Activated CD4-positive, alpha-beta T cell treated with anti-CD3 and anti-CD28 coated beads, Interleukin-2, amount 50 U/mL, for 16 hours (primary cell): ENCODE data around the gene STING1.
A peak's percentile ranks its signal among the peaks of the same experiment; 100 is the strongest.
"Not testable (repeated sequence)": the region's sequence is repeated elsewhere in the genome, so short reads cannot be mapped to it uniquely, and the experiment has no call there.

Source experiments
- DNase-seq: peaks from one replicate; pipeline ENCODE4 v3.0.0-alpha.2; 2020

Gene STING1

DNA sequence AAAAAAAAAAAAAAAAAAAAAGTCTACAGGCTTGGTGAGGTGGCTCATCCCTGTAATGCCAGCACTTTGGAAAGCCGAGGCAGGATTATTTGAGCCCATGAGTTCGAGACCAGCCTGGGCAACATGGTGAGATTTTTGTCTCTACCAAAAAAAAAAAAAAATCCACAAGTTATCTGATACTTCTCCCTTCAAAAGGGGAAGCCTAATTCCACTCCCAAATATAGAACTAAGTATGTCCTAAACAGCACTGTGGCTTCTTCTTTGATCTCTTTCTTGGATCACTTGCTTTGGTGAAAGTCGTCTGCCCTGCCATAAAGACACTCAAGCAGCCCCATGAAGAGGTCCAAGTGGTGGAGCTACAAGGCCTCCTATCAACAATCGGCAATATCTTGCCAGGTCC, 18.8 kb upstream of the STING1 start:
- DNase-seq, result no peak

DNA sequence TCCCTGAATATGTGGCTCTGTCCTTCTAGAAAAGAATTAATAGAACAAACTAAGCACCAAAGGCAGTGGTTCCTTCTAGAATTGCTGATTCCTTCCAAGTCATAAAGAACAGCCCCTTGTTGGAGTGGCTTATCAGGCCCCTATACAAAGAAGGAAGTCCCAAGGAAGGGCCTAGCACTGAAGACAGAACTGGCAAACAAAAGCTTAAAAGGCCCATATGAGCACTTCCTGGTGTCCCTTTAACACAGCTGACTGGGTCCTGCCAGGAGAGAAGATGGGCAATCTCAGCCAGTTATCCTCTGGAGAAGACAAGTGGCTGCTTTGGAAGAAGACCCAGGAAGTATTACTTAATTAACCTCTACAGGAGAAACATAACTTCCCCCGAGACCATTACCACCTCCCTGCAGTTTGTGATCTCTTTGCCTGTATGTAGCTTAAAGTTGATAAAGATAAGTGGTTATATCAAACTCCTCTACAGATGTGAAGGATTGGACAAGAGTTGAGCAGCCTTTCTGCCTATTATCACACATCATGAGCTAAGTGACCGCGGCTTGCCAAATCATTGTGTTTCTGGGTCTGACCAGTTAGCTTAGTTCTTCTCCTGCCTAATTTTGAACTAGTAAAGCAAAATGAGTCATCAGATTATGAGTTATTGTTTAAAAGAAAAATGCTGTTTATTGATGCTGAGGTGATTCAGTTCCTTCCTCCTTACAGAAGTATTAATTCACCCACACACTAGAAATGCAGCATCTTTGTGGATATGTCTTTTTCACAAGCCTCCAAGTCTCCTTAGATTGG, 13.3 kb upstream of the STING1 start:
- no peak for DNase-seq

DNA sequence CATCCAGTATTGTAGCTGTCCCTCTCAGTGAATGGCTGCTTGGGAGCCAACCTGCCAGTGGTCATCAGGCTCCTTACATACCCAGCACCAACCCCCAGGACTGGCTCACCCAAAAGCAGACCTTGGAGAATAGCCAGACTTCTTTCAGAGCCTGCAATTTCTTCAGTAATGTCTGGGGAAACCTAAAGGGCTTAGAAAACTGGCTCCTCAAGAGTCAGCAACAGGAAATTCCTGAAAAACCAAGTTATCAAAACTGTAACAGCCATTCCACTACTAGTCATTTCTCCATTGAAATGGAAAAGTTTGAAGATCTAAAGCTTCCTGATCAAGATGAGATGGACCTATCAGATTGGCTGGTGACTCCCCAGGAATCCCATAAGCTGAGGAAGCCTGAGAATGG, 12.3 kb upstream of the STING1 start:
- DNase-seq, result no peak

DNA sequence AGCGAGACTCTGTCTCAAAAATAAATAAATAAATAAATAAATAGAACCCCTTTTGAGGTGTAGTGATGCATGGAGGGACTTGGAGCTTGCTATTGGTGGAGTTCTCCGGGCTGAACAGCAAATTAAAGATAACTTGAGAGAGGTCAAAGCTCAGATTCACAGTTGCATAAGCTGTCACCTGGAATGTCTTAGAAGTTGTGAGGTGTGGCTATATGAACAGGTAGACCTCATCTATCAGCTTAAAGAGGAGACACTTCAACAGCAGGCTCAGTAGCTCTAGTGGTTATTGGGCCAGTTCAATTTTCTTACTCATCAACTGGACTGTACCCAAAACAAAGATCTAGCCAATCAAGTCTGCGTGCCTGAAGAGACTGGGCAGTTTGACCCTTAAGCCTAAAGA, 11.7 kb upstream of the STING1 start:
- DNase-seq, result no peak

GRCh38 chr5:139492700-139493192, 10.2 kb upstream of the STING1 start:
- DNase-seq, result no peak

DNA sequence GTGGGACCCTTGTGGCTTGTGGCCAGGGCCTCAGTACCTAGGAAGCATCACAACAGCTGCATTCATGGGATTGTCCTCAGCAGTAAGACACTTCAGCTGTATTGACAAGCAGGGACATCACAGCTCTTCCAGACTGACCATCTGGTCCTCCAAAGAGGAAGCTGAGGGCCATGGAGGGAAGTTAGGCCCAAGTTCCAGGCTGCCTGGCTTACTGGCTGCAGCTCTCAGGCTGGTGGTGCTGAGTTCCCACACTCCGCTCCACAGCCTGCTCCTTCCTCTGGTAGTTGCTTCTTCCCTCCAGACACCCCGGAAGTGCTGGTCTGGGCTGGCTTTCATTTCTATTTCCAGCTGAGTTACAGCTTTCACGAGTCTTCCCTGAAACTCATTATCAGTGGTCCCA, 5.7 kb upstream of the STING1 start:
- DNase-seq, result no peak

DNA sequence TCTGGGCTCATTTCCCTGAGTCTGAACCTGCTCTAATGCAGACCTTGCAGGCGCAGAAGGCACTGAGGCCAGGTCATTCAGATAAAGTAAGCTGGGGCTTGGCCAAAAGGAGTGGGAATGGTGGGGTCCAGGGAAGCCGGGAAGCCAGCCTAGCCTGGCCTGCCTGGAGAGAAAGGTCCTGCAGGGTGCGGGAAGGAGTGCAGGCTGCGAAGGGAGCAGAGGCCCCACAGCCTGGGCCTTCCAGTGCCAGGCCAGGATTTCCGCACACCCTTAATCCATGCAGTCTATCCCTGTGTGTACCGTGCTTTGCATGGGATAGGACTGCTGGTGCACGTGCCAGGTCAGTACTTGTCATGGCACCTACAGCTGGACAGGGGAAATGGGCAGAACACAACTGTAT, 3.6 kb upstream of the STING1 start:
- DNase-seq, result no peak

DNA sequence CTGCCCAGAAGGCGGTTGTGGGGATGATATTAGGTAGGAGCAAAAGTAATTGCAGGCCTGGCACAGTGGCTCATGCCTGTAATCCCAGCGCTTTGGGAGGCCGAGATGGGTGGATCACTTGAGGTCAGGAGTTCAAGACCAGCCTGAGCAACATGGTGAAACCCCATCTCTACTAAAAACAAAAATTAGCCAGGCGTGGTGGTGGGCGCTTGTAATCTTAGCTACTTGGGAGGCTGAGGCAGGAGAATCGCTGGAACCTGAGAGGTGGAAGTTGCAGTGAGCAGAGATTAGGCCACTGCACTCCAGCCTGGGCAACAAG, 291 bp upstream of the STING1 start:
- not testable (repeated sequence) for DNase-seq

- DNase-seq, result peak; percentile 37
Measured at GRCh38 chr5:139481580-139482049, 943 bp downstream of the STING1 start.

- DNase-seq, result peak; percentile 45
Measured at GRCh38 chr5:139481122-139481533, 1.4 kb downstream of the STING1 start.

DNA sequence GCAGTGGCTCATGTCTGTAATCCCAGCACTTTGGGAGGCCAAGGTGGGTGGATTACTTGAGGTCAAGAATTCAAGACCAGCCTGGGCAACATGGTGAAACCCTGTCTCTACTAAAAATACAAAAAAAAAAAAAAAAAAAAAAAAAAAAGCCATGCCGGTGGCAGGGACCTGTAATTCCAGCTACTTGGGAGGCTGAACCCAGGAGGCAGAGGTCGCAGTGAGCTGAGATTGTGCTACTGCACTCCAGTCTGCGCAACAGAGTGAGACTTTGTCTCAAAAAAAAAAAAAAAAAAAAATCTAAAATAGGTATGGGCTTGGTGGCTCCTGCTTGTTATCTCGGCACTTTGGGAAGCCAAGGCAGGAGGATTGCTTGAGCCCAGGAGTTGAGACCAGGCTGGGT, 2.8 kb downstream of the STING1 start:
- not testable (repeated sequence) for DNase-seq

DNA sequence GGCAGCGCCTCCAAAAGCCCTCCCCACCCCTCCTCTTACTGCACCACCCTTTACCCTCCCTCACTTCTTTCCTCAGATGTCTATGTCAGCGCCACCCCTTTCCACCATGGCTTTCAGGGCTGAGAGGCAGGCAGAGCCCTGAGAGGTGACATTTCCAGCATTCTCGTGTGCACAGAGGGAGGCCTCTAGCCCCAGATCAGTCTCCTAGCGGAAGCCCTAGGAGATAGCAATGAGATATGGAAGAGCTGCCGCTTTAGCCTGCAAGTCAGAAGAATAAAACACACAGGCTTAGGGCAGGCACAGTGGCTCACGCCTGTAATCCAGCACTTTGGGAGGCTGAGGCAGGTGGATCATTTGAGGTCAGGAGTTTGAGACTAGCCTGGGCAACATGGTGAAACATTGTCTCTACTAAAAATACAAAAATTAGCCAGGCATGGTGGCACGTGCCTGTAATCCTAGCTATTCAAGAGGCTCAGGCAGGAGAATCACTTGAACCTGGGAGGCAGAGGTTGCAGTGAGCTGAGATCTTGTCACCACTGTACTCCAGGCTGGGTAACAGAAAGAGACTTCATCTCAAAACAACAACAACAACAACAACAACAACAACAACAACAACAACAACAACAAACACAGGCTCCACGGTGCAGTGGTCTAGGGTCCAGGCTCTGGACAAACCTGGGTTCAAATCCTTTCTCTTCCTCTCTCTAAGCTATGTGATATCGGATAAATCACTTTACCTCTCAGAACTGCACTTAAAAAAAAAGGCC, 3.7 kb downstream of the STING1 start:
- DNase-seq, result not testable (repeated sequence)

DNA sequence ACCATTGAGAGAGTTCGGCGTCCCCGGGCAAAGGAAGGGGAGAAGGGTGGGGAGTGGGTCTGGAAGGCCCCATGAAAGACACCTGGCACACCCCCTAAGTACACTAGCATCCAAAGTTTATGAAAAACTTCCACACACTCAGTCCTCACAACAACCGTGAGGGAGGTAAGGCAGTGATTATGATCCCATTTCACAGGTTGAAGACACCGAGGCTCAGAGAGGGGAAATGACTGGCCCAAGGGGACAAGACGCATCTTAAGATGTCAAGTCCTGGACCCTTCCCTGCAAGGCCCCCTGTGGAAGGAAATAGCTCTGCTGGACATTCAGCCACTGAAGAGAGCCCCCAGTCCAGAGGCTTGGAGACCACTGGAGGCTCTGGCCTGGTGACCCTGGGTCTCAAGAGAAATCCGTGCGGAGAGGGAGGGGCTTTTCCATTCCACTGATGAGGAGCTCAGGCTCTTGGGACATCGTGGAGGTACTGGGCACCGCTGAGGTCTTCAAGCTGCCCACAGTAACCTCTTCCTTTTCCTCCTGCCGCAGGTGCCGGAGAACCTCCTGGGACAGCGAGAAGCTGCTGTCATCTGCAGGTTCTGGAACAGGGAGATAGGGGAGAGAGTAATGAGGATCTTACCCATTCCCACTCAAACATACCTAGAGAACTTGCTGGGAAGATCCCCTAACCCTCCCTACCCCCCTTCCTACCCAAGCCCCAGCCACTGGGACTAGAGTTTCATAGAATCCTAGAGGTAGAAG, 6.5 kb downstream of the STING1 start:
- no peak for DNase-seq

DNA sequence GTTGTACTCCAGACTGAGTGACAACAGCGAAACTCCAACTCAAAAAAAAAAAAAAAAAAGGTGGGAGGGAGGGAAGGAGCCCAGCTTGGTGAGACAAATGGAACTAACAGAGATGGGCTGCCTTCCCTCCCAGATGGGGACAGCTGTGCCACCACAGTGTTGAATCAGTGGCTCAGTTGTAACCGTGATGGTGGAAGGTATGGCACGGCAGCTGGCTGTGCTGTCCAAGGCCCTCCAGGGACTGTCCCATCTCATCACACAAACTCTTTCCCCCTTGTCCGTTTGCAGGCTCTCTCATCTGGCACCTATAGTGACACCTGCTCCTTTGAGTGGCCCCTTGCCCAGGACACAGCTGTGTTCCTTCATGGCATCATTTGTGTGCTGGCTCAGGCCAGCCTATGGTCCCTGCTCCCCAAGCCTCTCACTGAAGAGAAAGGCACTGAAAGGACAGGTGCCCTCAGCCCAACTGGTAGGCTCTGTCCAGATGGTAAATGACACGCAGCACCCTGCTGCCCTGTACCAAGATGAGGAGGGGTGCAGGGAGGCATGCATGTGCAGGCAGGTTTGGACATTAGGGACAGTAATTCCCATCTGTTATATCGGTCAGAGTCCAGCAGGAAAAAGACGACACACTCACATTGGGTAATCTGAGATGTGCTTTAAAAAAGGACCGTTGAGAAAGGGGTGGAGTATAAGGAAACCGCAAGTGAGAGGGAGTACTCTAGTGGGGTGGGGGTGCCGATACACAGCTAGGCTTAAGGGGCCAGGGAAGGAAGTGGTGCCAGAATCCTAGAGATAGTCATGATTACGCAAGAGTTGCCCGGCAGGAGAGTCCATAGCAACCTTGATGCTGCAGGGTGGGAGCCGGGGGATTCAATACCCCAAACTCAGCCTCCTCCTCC, 7.4 kb downstream of the STING1 start:
- peak; percentile 49 for DNase-seq

- DNase-seq, result peak; percentile 30
Measured at GRCh38 chr5:139473565-139473964, 9.0 kb downstream of the STING1 start.

GRCh38 chr5:139473105-139473504, 9.5 kb downstream of the STING1 start:
- no peak for DNase-seq

DNA sequence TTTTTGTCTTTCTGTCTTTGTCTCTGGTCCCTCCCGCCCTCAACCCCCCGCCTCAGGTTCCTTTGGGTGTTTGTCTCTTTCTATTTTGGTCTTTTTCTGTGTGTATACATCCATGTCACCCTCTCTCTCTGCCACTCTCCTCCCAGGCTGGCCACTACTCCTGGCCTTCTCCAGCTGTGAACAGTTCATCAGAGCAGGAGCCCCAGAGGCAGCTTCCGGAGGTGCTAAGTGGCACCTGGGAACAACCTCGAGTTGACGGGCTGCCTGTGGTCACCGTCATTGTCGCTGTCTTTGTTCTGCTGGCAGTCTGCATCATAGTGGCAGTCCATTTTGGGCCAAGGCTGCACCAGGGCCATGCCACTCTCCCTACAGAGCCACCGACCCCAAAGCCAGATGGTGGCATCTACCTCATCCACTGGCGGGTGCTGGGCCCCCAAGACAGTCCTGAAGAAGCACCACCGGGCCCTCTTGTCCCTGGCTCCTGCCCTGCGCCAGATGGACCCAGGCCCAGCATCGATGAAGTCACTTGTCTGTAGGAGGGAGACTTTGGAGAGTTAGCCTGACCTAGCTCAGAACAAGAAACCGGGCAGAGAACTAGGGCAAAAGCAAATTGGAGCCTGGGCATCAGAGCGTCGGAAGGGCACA, 10.1 kb downstream of the STING1 start:
- no peak for DNase-seq

DNA sequence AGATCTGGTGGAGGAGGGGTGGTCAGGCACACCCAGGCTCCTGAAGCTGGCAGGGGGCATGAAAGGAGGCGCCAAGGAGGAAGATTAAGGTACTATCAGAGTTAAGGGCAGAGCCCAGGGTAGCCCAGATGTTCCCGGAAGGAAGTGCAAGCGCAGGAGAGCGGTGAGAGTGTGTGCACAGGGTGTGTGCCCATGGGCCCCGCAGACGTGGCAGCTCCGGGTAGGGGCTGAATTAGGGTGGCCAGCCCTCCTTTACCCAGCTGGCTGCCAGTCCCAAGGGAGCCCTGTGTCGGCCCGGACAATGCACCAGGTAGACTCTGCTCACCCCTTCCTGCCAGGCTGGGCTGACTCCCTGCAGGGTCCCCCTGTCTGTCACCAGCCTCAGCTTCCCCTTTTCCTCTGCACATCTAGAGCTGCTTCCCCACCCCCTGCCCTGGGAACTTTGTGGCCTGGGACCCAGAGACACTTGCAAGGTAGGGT, 11.7 kb downstream of the STING1 start, which contains the start of gene SMIM33:
Gene SMIM33 (plus strand): TSS at position 184 of the 480 bp plus-strand sequence. CDS start 118 bp downstream, at position 302.
- DNase-seq, result peak; percentile 59

DNA sequence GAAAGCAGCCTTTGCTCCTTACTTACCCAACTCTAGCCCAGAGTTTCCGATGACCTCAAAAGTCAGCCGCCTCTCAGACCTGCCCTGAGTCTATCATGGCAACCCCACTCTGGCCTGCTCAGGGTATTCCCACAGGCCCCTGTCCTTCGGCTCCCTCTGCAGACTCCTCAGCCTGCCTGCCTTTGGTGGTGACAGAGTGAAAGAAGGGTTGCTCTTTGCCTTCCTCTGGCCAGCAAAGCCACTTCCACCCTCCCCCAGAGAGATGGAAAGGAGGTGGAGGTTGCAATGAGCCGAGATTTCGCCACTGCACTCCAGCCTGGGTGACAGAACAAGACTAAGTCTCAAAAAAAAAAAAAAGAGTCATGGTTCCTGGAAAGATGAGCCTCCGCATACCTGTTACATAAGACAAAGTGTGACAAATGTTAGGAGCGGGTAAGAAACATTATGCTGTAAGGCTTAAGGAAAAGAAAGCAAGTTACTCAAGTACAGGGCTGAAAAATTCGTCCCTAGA, 14.1 kb downstream of the STING1 start:
- peak; percentile 48 for DNase-seq

- no peak for DNase-seq
Measured at GRCh38 chr5:139462586-139463276, 19.8 kb downstream of the STING1 start, which contains the start of gene ECSCR. ECSCR (minus strand) TSS chr5:139462743; CDS start chr5:139462670, 73 bp downstream.
